Measurements from ENCODE around the gene NADK. TPM values are rescaled to one million over a fixed set of nuclear protein-coding genes. Genes with fewer than 3 reads are reported as not detected.

The NADK gene
- polyA plus RNA-seq, 4 donors, result 39.2 to 59.4 (median 44.3) TPM

DNA sequence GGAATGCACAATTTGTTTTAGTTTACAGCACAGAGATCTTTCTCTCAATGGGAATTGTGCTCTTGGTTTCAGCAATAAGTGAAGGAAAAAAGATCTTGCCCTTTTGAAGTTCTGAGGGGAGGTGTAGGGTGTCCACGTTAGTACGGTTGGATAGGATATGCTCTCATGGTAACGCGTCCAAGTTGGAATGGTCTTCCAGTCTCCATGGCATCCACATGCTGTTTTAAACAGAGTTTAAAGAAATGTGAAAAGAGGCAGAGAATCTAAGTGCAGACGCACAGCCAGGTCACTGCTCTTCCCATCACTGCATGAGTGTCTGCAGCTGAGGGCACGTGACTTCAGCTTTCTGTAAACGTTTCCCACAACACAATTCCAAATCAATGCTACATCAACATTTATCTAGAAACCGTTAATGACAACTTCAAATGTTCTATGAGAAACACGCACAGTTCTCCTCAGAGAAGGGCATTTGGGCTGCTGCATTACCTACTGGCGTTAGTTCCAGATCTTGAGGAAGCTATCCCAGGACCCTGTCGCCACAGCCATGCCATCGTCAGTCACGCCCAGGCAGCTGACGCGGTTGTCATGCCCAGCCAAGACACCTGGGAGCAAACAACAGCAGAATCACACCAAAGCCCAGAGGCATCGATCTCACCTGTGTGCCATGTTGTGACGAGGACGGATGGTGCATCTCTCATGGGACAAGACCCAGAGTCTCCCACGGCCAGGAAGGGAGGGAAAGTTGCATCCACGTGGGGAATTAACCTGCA, 8.8 kb upstream of the NADK start:
- DNase-seq (ENCODE audit: low read depth in 4 of 4, low spot score in 3 of 4), result no peak

DNA sequence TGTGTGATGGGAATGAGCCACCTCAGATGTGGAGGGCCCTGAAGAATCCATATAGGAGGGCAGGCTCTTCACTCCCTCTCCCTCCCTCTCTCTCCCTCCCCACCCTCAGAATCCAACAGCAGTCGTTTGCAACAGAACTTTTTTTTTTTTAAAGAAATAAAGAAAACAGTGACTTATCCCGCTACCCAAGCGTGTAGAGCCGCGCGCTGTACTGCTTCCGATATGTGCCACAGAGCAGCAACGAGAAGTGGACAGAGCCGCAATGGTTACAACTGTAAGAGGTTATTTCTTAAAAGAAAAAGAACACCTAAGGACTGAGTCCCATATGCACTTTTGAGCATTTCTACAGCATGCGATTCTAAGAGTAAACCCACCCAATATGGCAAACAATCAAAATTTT, 7.4 kb upstream of the NADK start:
- DNase-seq (ENCODE audit: low read depth in 4 of 4, low spot score in 3 of 4), result no peak

DNA sequence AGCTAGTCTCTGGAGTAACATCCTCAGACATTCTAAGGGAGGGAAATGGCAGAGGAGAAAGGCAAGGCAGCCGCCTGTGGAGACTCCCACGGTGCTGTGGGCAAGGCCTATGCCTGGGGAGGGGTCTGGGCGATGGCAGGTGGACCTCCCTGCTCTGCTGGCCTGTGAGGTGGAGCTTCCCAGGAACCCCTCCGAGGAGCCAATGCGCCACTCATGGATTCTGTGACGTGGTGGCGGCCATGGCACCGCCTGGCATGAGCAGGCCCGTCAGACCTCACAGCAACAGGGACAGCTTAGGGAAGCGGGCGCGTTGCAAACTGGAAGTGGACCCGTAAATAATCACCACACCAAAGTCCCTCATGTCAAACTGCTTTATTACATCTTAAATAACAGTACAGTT, 6.7 kb upstream of the NADK start:
- no peak for DNase-seq (ENCODE audit: low read depth in 4 of 4, low spot score in 3 of 4)

DNA sequence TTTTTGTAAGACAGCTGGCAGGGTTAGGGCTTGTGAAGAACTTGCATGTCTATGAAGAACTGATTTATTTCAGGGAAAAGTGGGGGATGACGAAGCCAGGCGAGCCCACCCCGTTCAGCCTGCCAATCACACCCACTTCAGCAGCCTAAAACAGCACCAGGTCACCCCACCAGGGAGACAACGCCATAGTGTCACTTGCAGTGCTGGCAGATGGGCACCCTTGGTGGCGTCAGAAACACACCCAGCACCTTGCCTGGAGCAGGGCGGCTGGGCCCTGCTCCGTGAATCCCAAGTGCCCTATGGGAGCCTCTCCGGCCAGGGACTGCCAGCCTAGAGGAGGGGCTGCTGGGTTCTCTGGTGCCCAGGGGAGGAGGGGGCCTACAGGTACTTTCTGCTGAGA, 5.0 kb upstream of the NADK start:
- no peak for DNase-seq (ENCODE audit: low read depth in 4 of 4, low spot score in 3 of 4)

DNA sequence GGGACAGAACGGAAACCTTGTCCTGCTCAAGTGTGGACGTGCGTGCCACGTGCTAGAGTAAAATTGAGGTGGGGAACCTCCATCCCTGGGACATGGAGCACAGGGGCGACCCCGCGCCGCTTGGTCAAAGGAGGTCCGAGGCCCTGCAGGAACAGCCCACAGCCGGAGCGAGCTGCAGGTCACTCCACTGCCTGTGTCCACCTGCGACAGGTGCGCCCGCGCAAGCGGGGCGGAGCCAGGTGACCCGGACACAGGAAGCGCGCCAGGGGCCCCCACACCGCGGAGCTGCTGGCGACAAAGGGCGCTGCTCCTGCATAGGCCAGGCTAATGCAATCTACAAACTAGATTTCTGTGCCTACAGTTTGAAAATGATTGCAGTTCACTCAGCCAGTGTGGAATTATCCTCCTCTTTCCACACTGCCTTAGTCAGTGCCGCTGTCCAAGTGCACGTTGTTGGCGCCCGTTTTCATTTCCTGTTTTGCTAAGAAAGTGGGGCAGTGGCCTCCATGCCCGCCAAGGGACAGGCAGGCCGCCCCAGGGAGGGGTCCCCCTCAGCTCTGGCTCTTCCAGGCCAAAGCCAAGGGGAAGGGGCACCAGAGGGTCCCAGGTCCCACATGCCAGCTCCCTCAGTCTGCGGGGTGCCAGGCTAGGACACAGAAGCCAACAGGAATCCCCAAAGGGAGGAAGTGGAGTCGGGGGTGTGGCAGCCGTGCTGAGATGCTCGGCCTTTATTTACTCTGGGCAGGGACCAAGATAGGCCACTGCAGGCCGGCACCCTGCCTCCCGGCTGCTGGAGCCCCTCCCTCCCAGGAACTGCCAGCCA, 4.3 kb upstream of the NADK start:
- no peak for DNase-seq (ENCODE audit: low read depth in 4 of 4, low spot score in 3 of 4)

DNA sequence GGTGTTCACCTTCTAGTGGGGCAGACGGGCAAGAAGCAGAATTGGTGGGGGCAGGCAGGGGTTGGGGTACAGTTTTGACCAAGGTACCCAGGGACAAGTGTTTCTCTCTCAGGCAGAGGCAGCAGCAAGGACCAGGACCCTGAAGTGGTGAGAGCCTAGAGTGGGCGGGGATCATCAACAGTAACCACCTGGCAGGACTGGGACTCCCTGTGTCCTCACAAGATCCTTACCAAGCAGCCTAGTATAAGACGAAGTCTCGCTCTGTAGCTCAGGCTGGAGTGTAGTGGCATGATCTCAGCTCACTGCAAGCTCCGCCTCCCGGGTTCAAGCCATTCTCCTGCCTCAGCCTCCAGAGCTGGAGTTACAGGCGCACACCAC, 3.2 kb upstream of the NADK start:
- no peak for DNase-seq (ENCODE audit: low read depth in 4 of 4, low spot score in 3 of 4)

DNA sequence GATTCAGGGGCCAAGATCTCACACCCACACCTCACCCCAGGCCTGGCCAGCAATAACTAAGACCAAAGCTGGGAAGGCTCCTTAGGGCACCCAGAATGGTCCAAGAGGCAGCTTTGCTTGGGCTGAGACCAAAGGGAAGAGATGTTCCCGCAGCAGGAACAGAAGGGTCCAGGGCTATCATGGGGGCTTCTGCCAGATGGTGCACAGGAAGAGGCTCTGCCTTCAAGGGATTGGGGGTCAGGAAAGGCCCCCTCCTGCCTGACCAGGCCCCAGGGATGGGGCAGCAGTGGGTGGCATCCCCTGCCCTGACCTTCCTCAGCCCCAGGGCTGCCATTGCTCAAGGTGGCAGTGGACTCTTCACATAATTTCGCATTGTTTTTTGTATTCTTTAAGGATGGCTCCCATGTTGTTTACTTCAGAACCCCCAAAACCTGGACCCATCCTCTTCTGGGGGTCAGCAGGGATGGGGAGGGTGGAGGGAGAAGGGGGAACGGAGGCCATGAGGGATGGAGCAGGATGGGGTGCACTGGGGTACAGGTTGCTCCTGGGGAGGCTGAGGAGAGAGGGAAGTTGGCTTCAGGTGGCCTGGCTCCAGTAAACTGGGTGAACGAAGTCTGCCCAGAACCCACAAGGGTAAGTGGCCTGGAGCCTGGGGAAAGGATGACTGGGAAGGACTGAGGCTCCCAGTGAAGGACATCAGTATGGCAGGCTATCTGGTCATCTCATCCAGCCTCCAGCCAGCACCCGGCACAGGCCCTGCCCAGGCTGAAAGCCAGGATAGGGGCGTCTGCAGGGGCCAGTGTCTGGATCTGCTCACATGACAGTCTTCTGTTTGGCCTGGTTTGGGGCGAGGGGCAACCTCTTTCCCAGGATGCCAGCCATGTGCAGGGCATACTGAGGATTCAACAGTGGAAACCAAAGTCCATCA, 2.6 kb upstream of the NADK start:
- no peak for DNase-seq (ENCODE audit: low read depth in 4 of 4, low spot score in 3 of 4)

DNA sequence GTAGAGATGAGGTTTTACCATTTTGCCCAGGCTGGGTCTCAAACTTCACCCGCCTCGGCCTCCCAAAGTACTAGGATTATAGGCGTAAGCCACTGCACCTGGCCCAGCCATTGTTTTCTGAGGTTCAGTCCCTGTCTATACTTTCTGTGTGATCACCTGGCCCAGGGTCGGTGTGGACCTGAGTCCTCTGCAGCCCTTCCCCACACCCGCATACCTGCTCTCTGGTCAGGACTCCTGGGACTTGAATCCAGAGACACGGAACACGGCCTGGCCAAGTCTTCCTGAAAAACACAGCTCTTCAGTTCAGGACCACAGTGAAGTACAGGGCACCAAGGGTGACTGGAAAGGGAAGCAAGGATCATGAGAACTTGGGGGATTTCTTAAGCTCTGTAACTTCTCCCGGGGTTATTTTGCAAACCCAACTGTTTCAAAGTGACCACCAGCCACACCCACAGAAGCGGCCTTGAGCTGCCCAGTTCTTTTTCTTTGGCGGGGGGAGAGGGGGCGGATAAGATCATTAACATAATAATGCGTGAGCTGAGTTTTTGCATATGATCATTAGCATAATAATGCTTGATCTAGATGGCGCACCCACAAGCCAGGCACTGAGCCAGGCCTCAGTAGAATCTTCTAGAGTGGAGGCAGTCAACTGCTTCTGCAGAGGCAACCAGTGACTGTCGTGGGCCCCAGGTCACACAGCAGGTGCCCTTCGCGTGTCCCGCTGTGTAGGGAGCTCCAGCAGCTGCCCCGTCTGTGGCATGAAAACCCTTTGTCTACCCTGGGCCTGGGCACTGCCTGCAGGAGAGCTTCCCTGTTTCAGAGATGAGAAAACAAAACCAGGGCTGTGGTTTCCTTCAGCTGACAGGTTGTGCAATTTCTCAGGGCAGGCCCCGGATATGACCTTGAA, 1.7 kb upstream of the NADK start:
- no peak for DNase-seq (ENCODE audit: low read depth in 4 of 4, low spot score in 3 of 4)

DNA sequence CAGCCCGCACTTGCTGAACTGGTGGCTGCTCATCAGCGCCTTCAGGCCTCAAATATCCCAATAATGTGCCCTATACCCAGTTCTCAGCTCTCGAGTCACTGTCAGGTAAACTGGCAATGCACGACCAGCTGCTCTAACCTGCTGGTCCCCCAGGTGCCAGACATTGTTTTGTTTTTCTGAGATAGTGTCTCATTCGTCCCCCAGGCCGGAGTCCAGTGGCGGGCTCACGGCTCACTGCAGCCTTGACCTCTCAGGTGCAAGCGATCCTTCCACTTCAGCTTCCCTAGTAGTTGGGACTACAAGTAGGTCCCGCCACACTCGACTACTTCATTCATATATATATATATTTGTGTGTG, 1.0 kb upstream of the NADK start:
- DNase-seq (ENCODE audit: low read depth in 4 of 4, low spot score in 3 of 4), result no peak

DNA sequence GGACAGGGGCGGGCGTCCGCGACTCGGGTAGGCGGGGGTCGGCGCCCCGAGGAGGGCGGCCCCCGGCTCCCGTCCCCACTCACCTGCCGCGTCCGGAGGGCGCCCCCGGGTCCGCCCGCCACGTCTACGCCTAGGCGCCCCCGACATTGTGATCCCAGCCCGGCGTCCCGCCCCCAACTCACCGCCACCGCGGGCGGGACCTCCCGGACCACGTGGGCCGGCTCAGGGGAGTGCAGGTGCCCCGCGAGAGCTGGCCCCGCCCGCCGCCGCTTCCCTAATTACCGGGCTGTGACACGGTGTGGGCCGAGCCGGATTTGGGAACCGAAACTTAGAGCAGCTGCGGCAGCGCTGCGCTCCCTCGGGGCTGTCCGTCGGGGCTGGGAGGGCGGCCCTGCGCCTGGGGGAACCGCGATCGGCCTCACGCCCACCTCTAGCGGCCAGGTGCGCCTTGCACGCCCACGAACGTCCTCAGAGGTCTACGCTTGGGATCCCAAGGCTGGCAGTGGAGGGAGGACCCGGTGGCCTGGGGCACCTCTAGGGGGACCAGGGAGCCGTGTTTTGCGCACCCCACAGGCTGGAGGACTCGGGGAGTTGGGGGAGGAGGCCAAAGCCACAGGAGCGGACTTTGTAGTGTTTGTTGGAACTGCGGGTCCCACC, 521 bp upstream of the NADK start:
- DNase-seq (ENCODE audit: low read depth in 4 of 4, low spot score in 3 of 4), result no peak

DNA sequence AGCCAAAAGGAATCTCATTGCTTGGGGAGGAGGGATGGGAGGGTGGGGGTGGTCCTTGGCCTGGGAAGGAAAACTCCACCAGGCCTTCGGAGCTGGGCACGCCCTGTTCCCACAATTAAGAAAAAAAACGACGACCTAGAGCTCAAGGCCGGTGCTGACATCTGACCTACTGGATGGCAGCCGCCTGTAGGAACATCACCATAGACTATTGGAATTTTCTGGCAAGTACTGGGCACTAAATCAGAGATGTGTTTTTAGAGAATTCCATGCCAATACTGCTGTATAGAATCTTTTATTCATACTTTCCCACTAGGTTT, 729 bp downstream of the NADK start:
- no peak for DNase-seq (ENCODE audit: low read depth in 4 of 4, low spot score in 3 of 4)

DNA sequence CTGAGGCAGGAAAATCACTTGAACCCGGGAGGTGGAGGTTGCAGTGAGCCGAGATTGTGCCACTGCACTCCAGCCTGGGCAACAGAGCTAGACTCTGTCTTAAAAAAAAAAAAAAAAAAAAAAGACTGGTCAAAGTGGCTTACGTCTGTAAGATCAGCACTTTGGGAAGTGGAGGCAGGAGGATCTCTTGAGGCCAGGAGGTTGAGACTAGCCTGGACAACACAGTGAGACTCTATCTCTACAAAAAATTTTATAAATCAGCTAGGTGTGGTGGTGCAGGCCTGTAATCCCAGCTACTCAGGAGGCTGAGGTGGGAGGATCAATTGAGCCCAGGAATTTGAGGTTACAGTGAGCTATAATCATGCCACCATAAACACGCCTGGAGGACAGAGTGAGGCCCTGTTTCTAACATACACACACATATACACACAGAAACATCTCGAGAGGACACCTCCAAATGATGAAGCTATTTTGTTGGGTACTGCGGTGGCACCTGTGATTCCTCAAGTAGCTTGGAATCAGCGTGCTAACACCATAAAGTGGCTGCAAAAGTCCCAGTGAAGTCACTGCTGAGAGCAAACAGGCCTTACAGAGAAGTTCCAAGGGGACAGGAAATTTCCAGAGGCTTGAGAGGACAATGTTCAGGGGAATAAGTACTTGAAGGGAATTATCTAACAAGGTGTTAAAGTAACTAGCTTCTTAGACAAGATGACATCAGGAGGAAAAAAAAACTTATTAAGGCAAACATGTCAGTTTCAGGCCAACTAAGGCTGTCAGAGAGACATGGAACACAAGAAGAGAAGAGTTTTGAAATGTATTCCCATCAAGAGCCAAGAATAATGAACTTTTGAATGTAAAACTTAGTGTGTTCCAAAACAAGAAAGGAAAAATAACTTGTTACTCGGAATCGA, 1.3 kb downstream of the NADK start:
- no peak for DNase-seq (ENCODE audit: low read depth in 4 of 4, low spot score in 3 of 4)

DNA sequence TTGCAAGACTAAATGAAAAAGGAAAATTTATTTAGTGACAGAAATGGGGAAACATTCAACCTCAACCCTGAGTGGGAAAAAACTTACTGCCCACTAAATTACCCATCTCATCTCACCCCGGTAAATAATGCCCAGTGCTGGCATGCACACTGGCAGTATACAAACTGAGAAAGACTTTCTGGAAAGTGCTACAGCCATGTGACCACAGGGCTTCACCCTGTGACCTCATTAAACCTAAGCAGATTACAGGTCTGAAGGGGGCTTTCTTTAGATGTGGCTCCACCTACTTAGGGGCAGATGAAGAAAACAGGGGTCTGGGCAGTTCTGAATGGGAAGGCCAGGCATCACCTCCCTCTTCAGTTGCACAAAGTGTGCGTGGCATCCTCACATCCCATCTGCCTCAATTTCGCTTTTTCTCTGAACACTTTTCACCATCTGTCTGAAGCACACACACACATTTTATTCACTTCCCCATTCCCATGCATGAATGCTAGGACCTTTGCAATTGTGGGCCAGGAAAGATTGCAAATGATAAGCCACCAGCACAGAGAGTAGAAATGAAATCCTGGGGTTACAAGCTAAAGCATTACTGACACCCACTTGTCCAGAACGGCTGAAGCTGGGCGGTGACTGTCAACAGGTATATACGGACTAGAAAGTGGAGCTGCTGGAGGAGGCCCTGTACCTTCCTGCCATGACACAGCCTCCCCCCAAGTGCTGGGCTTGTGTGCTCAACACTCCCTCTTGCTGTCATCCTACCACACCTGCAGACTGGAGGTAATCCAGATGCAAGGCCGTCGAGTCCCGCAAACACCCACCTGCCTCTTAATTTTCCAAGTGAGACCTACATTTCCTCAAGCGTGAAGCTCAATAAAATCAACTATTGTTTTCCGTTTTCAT, 2.7 kb downstream of the NADK start:
- no peak for DNase-seq (ENCODE audit: low read depth in 4 of 4, low spot score in 3 of 4)

DNA sequence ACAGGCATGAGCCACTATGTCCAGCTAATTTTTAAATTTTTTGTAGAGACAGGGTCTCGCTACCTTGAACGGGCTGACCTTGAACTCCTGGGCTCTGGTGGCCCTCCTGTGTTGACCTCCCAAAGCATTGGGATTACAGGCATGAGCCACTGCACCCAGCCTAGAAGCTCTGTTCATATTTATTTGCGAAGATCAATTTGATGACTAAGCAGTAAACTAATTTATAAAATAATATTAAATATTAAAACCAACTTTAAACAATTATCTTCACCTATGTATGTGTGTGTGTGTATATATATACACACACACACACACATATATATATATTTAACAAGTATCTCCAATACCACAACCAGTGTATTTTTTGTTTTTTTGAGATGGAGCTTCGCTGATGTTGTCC, 4.4 kb downstream of the NADK start:
- no peak for DNase-seq (ENCODE audit: low read depth in 4 of 4, low spot score in 3 of 4)

DNA sequence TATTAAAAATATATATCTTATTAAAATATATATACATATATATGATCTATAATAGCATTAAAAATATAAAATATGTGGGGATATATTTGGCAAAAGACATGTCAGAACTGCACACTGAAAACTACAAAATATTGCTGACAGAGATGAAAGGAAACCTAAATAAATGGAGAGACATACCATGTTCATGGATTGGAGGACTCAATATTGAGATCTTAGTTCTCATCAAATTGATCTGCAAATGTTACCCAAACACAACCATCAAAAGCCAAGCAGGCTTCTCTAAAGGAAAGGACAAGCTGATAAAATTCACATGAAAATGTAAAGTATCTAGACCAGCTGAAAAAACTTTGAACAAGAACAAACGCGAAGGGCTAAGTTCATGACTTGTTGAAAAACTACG, 7.2 kb downstream of the NADK start:
- no peak for DNase-seq (ENCODE audit: low read depth in 4 of 4, low spot score in 3 of 4)

DNA sequence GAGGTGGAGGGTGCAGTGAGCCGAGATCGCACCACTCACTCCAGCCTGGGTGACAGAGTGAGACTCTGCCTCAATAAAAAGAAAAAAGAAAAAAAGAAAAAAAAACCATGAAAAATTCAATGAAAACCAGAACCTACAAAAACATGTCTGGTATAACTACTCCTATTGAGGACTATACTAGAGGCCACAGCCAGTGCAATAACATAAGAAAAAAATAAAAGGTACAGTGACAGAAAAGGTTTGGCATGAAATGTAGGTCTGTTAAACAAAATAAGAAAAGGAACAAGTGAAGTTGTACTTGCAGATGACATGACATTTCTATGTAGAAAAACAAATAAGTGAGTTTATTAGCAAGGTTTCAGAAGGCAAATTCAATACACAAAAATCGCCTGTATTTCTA, 8.2 kb downstream of the NADK start:
- no peak for DNase-seq (ENCODE audit: low read depth in 4 of 4, low spot score in 3 of 4)

DNA sequence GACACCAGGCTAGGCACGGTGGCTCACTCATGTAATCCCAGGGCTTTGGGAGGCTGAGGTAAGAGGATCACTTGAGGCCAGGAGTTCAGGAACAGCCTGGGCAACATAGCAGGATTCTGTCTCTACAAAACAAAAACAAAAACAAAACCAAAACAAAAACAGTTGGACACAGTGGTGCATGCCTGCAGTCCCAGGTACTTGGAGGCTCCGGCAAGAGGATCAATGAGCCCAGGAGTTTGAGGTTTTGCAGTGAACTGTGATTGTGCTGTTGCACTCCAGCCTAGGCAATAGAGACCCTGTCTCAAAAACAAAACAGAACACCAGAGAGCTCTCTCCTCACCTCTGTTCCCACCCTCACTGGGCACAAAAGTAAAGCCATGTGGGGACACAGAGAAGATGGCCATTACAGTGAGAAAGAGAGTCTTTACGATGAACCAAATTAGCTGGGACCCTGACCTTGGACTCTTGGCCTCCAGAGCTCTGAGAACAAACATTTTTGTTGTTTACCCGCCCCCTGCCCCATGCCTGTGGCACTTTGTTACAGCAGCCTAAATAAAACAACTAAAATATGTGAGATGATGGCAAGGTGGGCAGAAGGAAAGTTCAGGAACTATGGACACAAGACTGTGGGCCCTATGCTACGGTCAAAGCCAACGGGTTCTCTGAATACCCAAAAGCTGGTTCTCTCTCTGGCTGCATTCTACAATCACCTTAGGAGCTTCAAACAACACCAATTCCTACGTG, 9.8 kb downstream of the NADK start:
- DNase-seq (ENCODE audit: low read depth in 4 of 4, low spot score in 3 of 4), result no peak
